IMR-90 (cell line): ENCODE measurements around the gene DISC1.

Experiments used
- BHLHE40 ChIP-seq: fragments of 150-350 bp; IDR thresholded peaks from 2 replicates; pipeline ENCODE4 v1.6.1; 2016; ENCODE audit warnings: mild to moderate bottlenecking, low read depth, low read length
- CEBPB ChIP-seq: IDR thresholded peaks from 2 replicates; pipeline ENCODE4 v1.6.1; 2012; ENCODE audit warnings: low read depth, low read length, improper control_type of control experiment
- CHD1 ChIP-seq: IDR thresholded peaks from 2 replicates; pipeline ENCODE4 v1.6.1; 2012; ENCODE audit warnings: low read depth, low read length, improper control_type of control experiment
- CTCF ChIP-seq: conservative IDR thresholded peaks from 2 replicates; pipeline ENCODE4 v1.5.1; 2012; ENCODE audit warnings: mild to moderate bottlenecking, low read depth, low read length, improper control_type of control experiment
- ELK1 ChIP-seq: fragments of 150-350 bp; IDR thresholded peaks from 2 replicates; pipeline ENCODE4 v1.6.1; 2016; ENCODE audit warnings: low read depth, mild to moderate bottlenecking, low read length, moderate library complexity, borderline replicate concordance
- MAFK ChIP-seq: IDR thresholded peaks from 2 replicates; pipeline ENCODE4 v1.6.1; 2012; ENCODE audit warnings: low read depth, low read length, improper control_type of control experiment
- MXI1 ChIP-seq: IDR thresholded peaks from 2 replicates; pipeline ENCODE4 v1.6.1; 2012; ENCODE audit warnings: low read depth, mild to moderate bottlenecking, low read length, moderate library complexity, borderline replicate concordance
- POLR2A ChIP-seq: IDR thresholded peaks from 2 replicates; pipeline ENCODE4 v1.6.1; 2012; ENCODE audit warnings: mild to moderate bottlenecking, low read depth, low read length
- RAD21 ChIP-seq: IDR thresholded peaks from 2 replicates; pipeline ENCODE4 v1.6.1; 2012; ENCODE audit warnings: low read length, improper control_type of control experiment
- RCOR1 ChIP-seq: IDR thresholded peaks from 2 replicates; pipeline ENCODE4 v1.6.1; 2012; ENCODE audit warnings: mild to moderate bottlenecking, low read length, improper control_type of control experiment; ENCODE audit not compliant: insufficient replicate concordance

- TF ChIP-seq CTCF = no peak
- TF ChIP-seq POLR2A = no peak
- no peak for TF ChIP-seq MXI1
- no peak for TF ChIP-seq BHLHE40
- no peak for TF ChIP-seq ELK1
- TF ChIP-seq MAFK = no peak
- TF ChIP-seq CHD1 = no peak
- no peak for TF ChIP-seq RAD21
- TF ChIP-seq CEBPB = no peak
- no peak for TF ChIP-seq RCOR1
These were observed 236.0 kb downstream of the DISC1 start for GRCh38 chr1:231862611-231863010.
